SU-DHL-6 (cell line): Measurements from ENCODE around the gene ZNF454.

ENCODE experiments used
- CTCF ChIP-seq: fragments of 200-600 bp; sonication (generic); IDR thresholded peaks from one replicate; pipeline ENCODE4 v1.5.1; 2017; ENCODE audit warnings: antibody characterized with exemption, mild to moderate bottlenecking, low read length, moderate library complexity; ENCODE audit not compliant: insufficient read depth, poor library complexity, severe bottlenecking
- EZH2phosphoT487 ChIP-seq: fragments of 200-600 bp; sonication (generic), shearing (Covaris generic); conservative IDR thresholded peaks from 2 replicates; pipeline ENCODE4 v1.6.1; 2018; ENCODE audit warnings: mild to moderate bottlenecking, antibody characterized with exemption, low read length, moderate library complexity, mixed read lengths

- no peak for TF ChIP-seq CTCF
- no peak for TF ChIP-seq EZH2phosphoT487
Observed at GRCh38 chr5:178989311-178989710, 48.3 kb downstream of the ZNF454 start.
